ENCODE results near the gene VEZT.

- TF ChIP-seq CTCF (IDR thresholded peaks at IDR 0.05; ENCODE audit: poor library complexity, severe bottlenecking) (no peak), TAF1 (IDR thresholded peaks at IDR 0.05; ENCODE audit: low read depth) (no peak), EZH2 (IDR thresholded peaks at IDR 0.05; ENCODE audit: borderline replicate concordance, insufficient read depth, low read length, poor library complexity, severe bottlenecking) (no peak), POLR2AphosphoS5 (IDR thresholded peaks at IDR 0.05) (no peak)
These were observed 18.7 kb upstream of the VEZT start for GRCh38 chr12:95198914-95199313.
